Measurements from ENCODE around the gene COMMD7.
A peak's percentile ranks its signal among the peaks of the same experiment; 100 is the strongest.
"Not testable (repeated sequence)": the region's sequence is repeated elsewhere in the genome, so short reads cannot be mapped to it uniquely, and the experiment has no call there.

Gene COMMD7

GRCh38 chr20:32767418-32768198 is 24.3 kb upstream of the COMMD7 start:
- DNase-seq (ENCODE audit: low read depth in 3 of 3, low spot score in 1 of 3) = no peak

- not testable (repeated sequence) for DNase-seq (ENCODE audit: low read depth in 3 of 3, low spot score in 1 of 3)
Observed at GRCh38 chr20:32765230-32765875, 22.1 kb upstream of the COMMD7 start.

- no peak for DNase-seq (ENCODE audit: low read depth in 3 of 3, low spot score in 1 of 3)
Observed at GRCh38 chr20:32764005-32764960, 21.0 kb upstream of the COMMD7 start.

GRCh38 chr20:32763202-32764004 is 20.1 kb upstream of the COMMD7 start:
- DNase-seq (ENCODE audit: low read depth in 3 of 3, low spot score in 1 of 3) = no peak

GRCh38 chr20:32762754-32763201 is 19.5 kb upstream of the COMMD7 start:
- DNase-seq (ENCODE audit: low read depth in 3 of 3, low spot score in 1 of 3) = no peak

- DNase-seq (ENCODE audit: low read depth in 3 of 3, low spot score in 1 of 3) = peak in 2 of 3 donors; percentile 39 to 61
Observed at GRCh38 chr20:32761831-32762753, 18.8 kb upstream of the COMMD7 start, which contains the start of gene DNMT3B. Gene DNMT3B, plus strand, starts transcription at chr20:32762385. Its CDS starts 17,939 bp downstream, at chr20:32780324.

- DNase-seq (ENCODE audit: low read depth in 3 of 3, low spot score in 1 of 3) = no peak
Observed at GRCh38 chr20:32761417-32761830, 18.2 kb upstream of the COMMD7 start.

- no peak for DNase-seq (ENCODE audit: low read depth in 3 of 3, low spot score in 1 of 3)
Observed at GRCh38 chr20:32756156-32756555, 12.9 kb upstream of the COMMD7 start.

GRCh38 chr20:32753731-32754130 is 10.5 kb upstream of the COMMD7 start:
- no peak for DNase-seq (ENCODE audit: low read depth in 3 of 3, low spot score in 1 of 3)

- DNase-seq (ENCODE audit: low read depth in 3 of 3, low spot score in 1 of 3) = no peak
Observed at GRCh38 chr20:32752458-32753250, 9.4 kb upstream of the COMMD7 start.

- no peak for DNase-seq (ENCODE audit: low read depth in 3 of 3, low spot score in 1 of 3)
Observed at GRCh38 chr20:32751702-32752457, 8.6 kb upstream of the COMMD7 start.

GRCh38 chr20:32751293-32751692 is 8.0 kb upstream of the COMMD7 start:
- no peak for DNase-seq (ENCODE audit: low read depth in 3 of 3, low spot score in 1 of 3)

GRCh38 chr20:32749914-32750637 is 6.8 kb upstream of the COMMD7 start:
- DNase-seq (ENCODE audit: low read depth in 3 of 3, low spot score in 1 of 3) = no peak

- DNase-seq (ENCODE audit: low read depth in 3 of 3, low spot score in 1 of 3) = no peak
Observed at GRCh38 chr20:32742322-32743236, 688 bp downstream of the COMMD7 start.

GRCh38 chr20:32741151-32741550 is 2.1 kb downstream of the COMMD7 start:
- no peak for DNase-seq (ENCODE audit: low read depth in 3 of 3, low spot score in 1 of 3)
